ENCODE measurements around the gene TMEM254.

TMEM254 gene

GRCh38 chr10:80046629-80047441, 31.6 kb upstream of the TMEM254 start:
- Histone ChIP-seq H3K4me2 (ENCODE audit: low read depth, low read length, poor library complexity, severe bottlenecking) (peak overlapping the region; percentile 31), H3K9me2 (replicated peaks; ENCODE audit: low read depth, low read length) (no peaks in the 10 kb centered on the region), H3K9me3 (ENCODE audit: insufficient read depth, low read depth, low read length) (no peaks in the 10 kb centered on the region), H3K4me3 (ENCODE audit: low read length, poor library complexity, severe bottlenecking) (no peak overlapping the region), H3K36me3 (ENCODE audit: insufficient read depth, low read length) (no peaks in the 10 kb centered on the region), H3F3A (ENCODE audit: low read depth) (no peaks in the 10 kb centered on the region), H3K79me2 (ENCODE audit: insufficient read depth, low read length) (no peaks in the 10 kb centered on the region), H3K9ac (ENCODE audit: low read depth, low read length, poor library complexity, severe bottlenecking) (no peak overlapping the region), H3K4me1 (ENCODE audit: insufficient read depth, low read length, poor library complexity, severe bottlenecking) (no peaks in the 10 kb centered on the region), H2AFZ (ENCODE audit: low read length) (peak overlapping the region; percentile 88), H3K27me3 (ENCODE audit: insufficient read depth, low read length, poor library complexity, severe bottlenecking) (no peaks in the 10 kb centered on the region), H4K20me1 (ENCODE audit: insufficient read depth, low read length, poor library complexity, severe bottlenecking) (no peaks in the 10 kb centered on the region)
- TF ChIP-seq, protein P1, sequence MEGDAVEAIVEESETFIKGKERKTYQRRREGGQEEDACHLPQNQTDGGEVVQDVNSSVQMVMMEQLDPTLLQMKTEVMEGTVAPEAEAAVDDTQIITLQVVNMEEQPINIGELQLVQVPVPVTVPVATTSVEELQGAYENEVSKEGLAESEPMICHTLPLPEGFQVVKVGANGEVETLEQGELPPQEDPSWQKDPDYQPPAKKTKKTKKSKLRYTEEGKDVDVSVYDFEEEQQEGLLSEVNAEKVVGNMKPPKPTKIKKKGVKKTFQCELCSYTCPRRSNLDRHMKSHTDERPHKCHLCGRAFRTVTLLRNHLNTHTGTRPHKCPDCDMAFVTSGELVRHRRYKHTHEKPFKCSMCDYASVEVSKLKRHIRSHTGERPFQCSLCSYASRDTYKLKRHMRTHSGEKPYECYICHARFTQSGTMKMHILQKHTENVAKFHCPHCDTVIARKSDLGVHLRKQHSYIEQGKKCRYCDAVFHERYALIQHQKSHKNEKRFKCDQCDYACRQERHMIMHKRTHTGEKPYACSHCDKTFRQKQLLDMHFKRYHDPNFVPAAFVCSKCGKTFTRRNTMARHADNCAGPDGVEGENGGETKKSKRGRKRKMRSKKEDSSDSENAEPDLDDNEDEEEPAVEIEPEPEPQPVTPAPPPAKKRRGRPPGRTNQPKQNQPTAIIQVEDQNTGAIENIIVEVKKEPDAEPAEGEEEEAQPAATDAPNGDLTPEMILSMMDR (conservative IDR thresholded peaks at IDR 0.05; ENCODE audit: low read length) = peak; percentile 99
- TF ChIP-seq EZH2phosphoT487 (IDR thresholded peaks at IDR 0.05; ENCODE audit: borderline replicate concordance) = no peak

- Histone ChIP-seq H3K79me2 (ENCODE audit: insufficient read depth, low read length) (no peaks in the 10 kb centered on the region), H3K9me2 (replicated peaks; ENCODE audit: low read depth, low read length) (no peaks in the 10 kb centered on the region), H3K36me3 (ENCODE audit: insufficient read depth, low read length) (no peaks in the 10 kb centered on the region), H3K4me1 (ENCODE audit: insufficient read depth, low read length, poor library complexity, severe bottlenecking) (no peaks in the 10 kb centered on the region), H3K4me2 (ENCODE audit: low read depth, low read length, poor library complexity, severe bottlenecking) (no peak overlapping the region), H3K4me3 (ENCODE audit: low read length, poor library complexity, severe bottlenecking) (no peak overlapping the region), H2AFZ (ENCODE audit: low read length) (no peak overlapping the region), H3F3A (ENCODE audit: low read depth) (no peaks in the 10 kb centered on the region), H3K9ac (ENCODE audit: low read depth, low read length, poor library complexity, severe bottlenecking) (no peak overlapping the region), H4K20me1 (ENCODE audit: insufficient read depth, low read length, poor library complexity, severe bottlenecking) (no peaks in the 10 kb centered on the region), H3K9me3 (ENCODE audit: insufficient read depth, low read depth, low read length) (no peaks in the 10 kb centered on the region), H3K27me3 (ENCODE audit: insufficient read depth, low read length, poor library complexity, severe bottlenecking) (no peaks in the 10 kb centered on the region)
- TF ChIP-seq, protein P1 (conservative IDR thresholded peaks at IDR 0.05; ENCODE audit: low read length) = no peak
- TF ChIP-seq EZH2phosphoT487 (IDR thresholded peaks at IDR 0.05; ENCODE audit: borderline replicate concordance) = no peak
These were observed 27.7 kb upstream of the TMEM254 start for GRCh38 chr10:80050752-80051151.

DNA sequence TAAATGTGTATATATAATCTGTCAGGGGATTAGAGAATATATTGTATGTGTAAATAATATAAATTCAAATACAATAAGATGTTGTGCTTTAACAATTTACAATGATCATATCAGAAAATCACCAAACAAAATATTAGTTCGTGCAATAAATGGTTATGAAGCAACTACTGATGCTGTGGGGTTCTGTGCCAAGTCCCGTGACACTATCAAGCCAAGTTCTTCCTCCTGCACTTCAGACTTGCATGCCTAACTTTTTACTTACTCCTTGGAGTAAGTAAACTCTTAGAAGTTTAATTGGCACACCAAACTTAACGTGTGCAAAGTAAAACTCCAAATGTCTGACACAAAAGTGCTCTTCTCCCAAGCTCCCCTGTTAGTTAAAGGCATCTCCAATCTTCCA, 26.5 kb upstream of the TMEM254 start:
- H3F3A ChIP-seq (ENCODE audit: low read depth) = no peaks in the 10 kb centered on the region
- no peaks in the 10 kb centered on the region for H3K27me3 ChIP-seq (ENCODE audit: insufficient read depth, low read length, poor library complexity, severe bottlenecking)
- no peak overlapping the region for H3K4me3 ChIP-seq (ENCODE audit: low read length, poor library complexity, severe bottlenecking)
- TF ChIP-seq, protein P1 (conservative IDR thresholded peaks at IDR 0.05; ENCODE audit: low read length) = no peak
- TF ChIP-seq EZH2phosphoT487 (IDR thresholded peaks at IDR 0.05; ENCODE audit: borderline replicate concordance) = no peak
- no peak overlapping the region for H3K4me2 ChIP-seq (ENCODE audit: low read depth, low read length, poor library complexity, severe bottlenecking)
- no peaks in the 10 kb centered on the region for H3K9me2 ChIP-seq (replicated peaks; ENCODE audit: low read depth, low read length)
- no peak overlapping the region for H2AFZ ChIP-seq (ENCODE audit: low read length)
- no peaks in the 10 kb centered on the region for H3K36me3 ChIP-seq (ENCODE audit: insufficient read depth, low read length)
- no peaks in the 10 kb centered on the region for H3K4me1 ChIP-seq (ENCODE audit: insufficient read depth, low read length, poor library complexity, severe bottlenecking)
- H3K9ac ChIP-seq (ENCODE audit: low read depth, low read length, poor library complexity, severe bottlenecking) = no peak overlapping the region
- H4K20me1 ChIP-seq (ENCODE audit: insufficient read depth, low read length, poor library complexity, severe bottlenecking) = no peaks in the 10 kb centered on the region
- no peaks in the 10 kb centered on the region for H3K9me3 ChIP-seq (ENCODE audit: insufficient read depth, low read depth, low read length)
- no peaks in the 10 kb centered on the region for H3K79me2 ChIP-seq (ENCODE audit: insufficient read depth, low read length)
